ENCODE results near the gene PPAT.
"Not testable (repeated sequence)": the region's sequence is repeated elsewhere in the genome, so short reads cannot be mapped to it uniquely, and the experiment has no call there.

The PPAT gene

GRCh38 chr4:56435140-56435926 lies at the start of gene PPAT:
Gene PPAT (minus strand): TSS chr4:56435615. CDS start chr4:56435477, 138 bp downstream.
- DNase-seq (ENCODE audit: low spot score): peak; percentile 98

- DNase-seq (ENCODE audit: low spot score): no peak
Measured at GRCh38 chr4:56480691-56481090, 45.3 kb upstream of the PPAT start.

- DNase-seq (ENCODE audit: low spot score): no peak
Measured at GRCh38 chr4:56477192-56477702, 41.8 kb upstream of the PPAT start.

GRCh38 chr4:56475917-56476316 lies 40.5 kb upstream of the PPAT start:
- DNase-seq (ENCODE audit: low spot score): no peak

GRCh38 chr4:56469489-56470210 lies 34.2 kb upstream of the PPAT start:
- no peak for DNase-seq (ENCODE audit: low spot score)

GRCh38 chr4:56468097-56468422 lies 32.6 kb upstream of the PPAT start:
- no peak for DNase-seq (ENCODE audit: low spot score)

GRCh38 chr4:56467284-56468096 lies 32.1 kb upstream of the PPAT start, which contains the start of gene SRP72:
Gene SRP72 (plus strand): TSS chr4:56467617. CDS start chr4:56467636, 19 bp downstream.
- peak; percentile 89 for DNase-seq (ENCODE audit: low spot score)

GRCh38 chr4:56466910-56467283 lies 31.5 kb upstream of the PPAT start:
- peak; percentile 14 for DNase-seq (ENCODE audit: low spot score)

- peak; percentile 69 for DNase-seq (ENCODE audit: low spot score)
Measured at GRCh38 chr4:56466296-56466761, 30.9 kb upstream of the PPAT start.

- peak; percentile 3 for DNase-seq (ENCODE audit: low spot score)
Measured at GRCh38 chr4:56465599-56466295, 30.3 kb upstream of the PPAT start.

- DNase-seq (ENCODE audit: low spot score): no peak
Measured at GRCh38 chr4:56464581-56464980, 29.2 kb upstream of the PPAT start.

- no peak for DNase-seq (ENCODE audit: low spot score)
Measured at GRCh38 chr4:56463711-56464110, 28.3 kb upstream of the PPAT start.

- DNase-seq (ENCODE audit: low spot score): no peak
Measured at GRCh38 chr4:56462157-56462556, 26.7 kb upstream of the PPAT start.

GRCh38 chr4:56460085-56460484 lies 24.7 kb upstream of the PPAT start:
- no peak for DNase-seq (ENCODE audit: low spot score)

- DNase-seq (ENCODE audit: low spot score): no peak
Measured at GRCh38 chr4:56450342-56450741, 14.9 kb upstream of the PPAT start.

GRCh38 chr4:56449475-56449874 lies 14.1 kb upstream of the PPAT start:
- DNase-seq (ENCODE audit: low spot score): not testable (repeated sequence)

- no peak for DNase-seq (ENCODE audit: low spot score)
Measured at GRCh38 chr4:56448301-56448700, 12.9 kb upstream of the PPAT start.

- DNase-seq (ENCODE audit: low spot score): no peak
Measured at GRCh38 chr4:56445699-56446098, 10.3 kb upstream of the PPAT start.

- no peak for DNase-seq (ENCODE audit: low spot score)
Measured at GRCh38 chr4:56444719-56445118, 9.3 kb upstream of the PPAT start.

GRCh38 chr4:56440983-56441382 lies 5.6 kb upstream of the PPAT start:
- DNase-seq (ENCODE audit: low spot score): no peak

GRCh38 chr4:56438766-56439165 lies 3.4 kb upstream of the PPAT start:
- DNase-seq (ENCODE audit: low spot score): peak; percentile 5
